ENCODE data around the gene ATP4B. TPM values are rescaled to one million over a fixed set of nuclear protein-coding genes. Genes with fewer than 3 reads are reported as not detected.

The ATP4B gene
- total and polyA plus RNA-seq, 7 donors, result 0.04 TPM; not detected in 6

GRCh38 chr13:113651511-113652403 lies 6.2 kb downstream of the ATP4B start:
- intact Hi-C loops (cut with DNase I), result no loop called here

DNA sequence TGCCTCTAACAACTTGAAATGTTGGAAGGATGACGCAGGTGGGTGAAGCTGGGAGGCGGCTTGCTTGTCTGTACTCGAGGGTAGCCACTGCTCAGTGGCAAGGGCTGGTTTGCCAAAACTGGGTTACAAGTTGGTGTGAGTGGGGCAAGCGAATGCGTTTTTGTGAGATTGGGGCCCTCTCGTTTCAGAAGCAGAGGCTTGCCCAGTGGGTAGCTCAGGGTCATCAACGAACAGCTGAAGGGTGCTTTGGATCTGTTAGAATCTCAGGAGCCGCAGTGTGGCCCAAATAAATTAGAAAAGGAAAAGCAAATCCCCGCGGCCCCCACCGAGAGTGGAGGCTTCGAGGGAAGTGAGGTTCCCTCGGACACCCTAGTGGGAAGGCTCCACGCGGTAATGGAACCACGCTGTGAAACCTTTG lies 7.3 kb downstream of the ATP4B start:
- Histone ChIP-seq H3K4me3 (no peak overlapping the region), H3K4me1 (peaks cover 4% of the 10 kb centered on the region), H3K9me3 (no peaks in the 10 kb centered on the region), H3K27me3 (ENCODE audit: insufficient read depth in 3 of 3, low read length in 2 of 3) (no peaks in the 10 kb centered on the region), H3K36me3 (ENCODE audit: insufficient read depth in 1 of 2, low read depth in 1 of 2) (no peaks in the 10 kb centered on the region), H3K27ac (no peak overlapping the region)
- intact Hi-C loops (cut with DNase I), result no loop called here
- WGBS, 3 donors, result 88 to 95% (median 92%) methylated on average over 16 of the region's 16 CpGs
- TF ChIP-seq, protein P1, sequence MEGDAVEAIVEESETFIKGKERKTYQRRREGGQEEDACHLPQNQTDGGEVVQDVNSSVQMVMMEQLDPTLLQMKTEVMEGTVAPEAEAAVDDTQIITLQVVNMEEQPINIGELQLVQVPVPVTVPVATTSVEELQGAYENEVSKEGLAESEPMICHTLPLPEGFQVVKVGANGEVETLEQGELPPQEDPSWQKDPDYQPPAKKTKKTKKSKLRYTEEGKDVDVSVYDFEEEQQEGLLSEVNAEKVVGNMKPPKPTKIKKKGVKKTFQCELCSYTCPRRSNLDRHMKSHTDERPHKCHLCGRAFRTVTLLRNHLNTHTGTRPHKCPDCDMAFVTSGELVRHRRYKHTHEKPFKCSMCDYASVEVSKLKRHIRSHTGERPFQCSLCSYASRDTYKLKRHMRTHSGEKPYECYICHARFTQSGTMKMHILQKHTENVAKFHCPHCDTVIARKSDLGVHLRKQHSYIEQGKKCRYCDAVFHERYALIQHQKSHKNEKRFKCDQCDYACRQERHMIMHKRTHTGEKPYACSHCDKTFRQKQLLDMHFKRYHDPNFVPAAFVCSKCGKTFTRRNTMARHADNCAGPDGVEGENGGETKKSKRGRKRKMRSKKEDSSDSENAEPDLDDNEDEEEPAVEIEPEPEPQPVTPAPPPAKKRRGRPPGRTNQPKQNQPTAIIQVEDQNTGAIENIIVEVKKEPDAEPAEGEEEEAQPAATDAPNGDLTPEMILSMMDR (IDR thresholded peaks at IDR 0.05), result no peak
- ATAC-seq (no peak), DNase-seq (no peak)

More at GRCh38 chr13:113651511-113652403, 6.2 kb downstream of the ATP4B start:
- Histone ChIP-seq H3K27ac (no peak overlapping the region), H3K4me1 (peaks cover 4% of the 10 kb centered on the region), H3K36me3 (ENCODE audit: insufficient read depth in 1 of 2, low read depth in 1 of 2) (no peaks in the 10 kb centered on the region), H3K9me3 (no peaks in the 10 kb centered on the region), H3K27me3 (ENCODE audit: insufficient read depth in 3 of 3, low read length in 2 of 3) (no peaks in the 10 kb centered on the region), H3K4me3 (no peak overlapping the region)
- TF ChIP-seq, protein P1 (IDR thresholded peaks at IDR 0.05), result no peak
- ATAC-seq, result no peak
- peak in 1 of 2 donors; percentile 47 for DNase-seq
- WGBS, 3 donors, result 89 to 90% (median 89%) methylated on average over 32 to 37 of the region's 37 CpGs

GRCh38 chr13:113650275-113650674 lies 7.7 kb downstream of the ATP4B start:
- DNase-seq, result peak in 1 of 2 donors; percentile 39

GRCh38 chr13:113649212-113649611 lies 8.8 kb downstream of the ATP4B start:
- Histone ChIP-seq H3K27me3 (ENCODE audit: insufficient read depth in 3 of 3, low read length in 2 of 3) (no peaks in the 10 kb centered on the region), H3K9me3 (no peaks in the 10 kb centered on the region), H3K4me1 (peaks cover 4% of the 10 kb centered on the region), H3K27ac (no peak overlapping the region), H3K36me3 (ENCODE audit: insufficient read depth in 1 of 2, low read depth in 1 of 2) (no peaks in the 10 kb centered on the region), H3K4me3 (no peak overlapping the region)
- TF ChIP-seq, protein P1 (IDR thresholded peaks at IDR 0.05), result no peak
- intact Hi-C loops (cut with DNase I), result no loop called here
- peak in 1 of 2 donors; percentile 19 for DNase-seq
- ATAC-seq, result no peak
- WGBS, 3 donors, result 89 to 92% (median 89%) methylated on average over 17 of the region's 17 CpGs

More at GRCh38 chr13:113650275-113650674, 7.7 kb downstream of the ATP4B start:
- TF ChIP-seq, protein P1 (IDR thresholded peaks at IDR 0.05), result no peak
- no peak overlapping the region for H3K4me3 ChIP-seq
- 92 to 93% (median 93%) methylated on average over 15 of the region's 15 CpGs for WGBS, 3 donors
- H3K4me1 ChIP-seq, result peaks cover 4% of the 10 kb centered on the region
- H3K27ac ChIP-seq, result no peak overlapping the region
- ATAC-seq, result no peak
- H3K9me3 ChIP-seq, result no peaks in the 10 kb centered on the region
- intact Hi-C loops (cut with DNase I), result no loop called here
- H3K36me3 ChIP-seq (ENCODE audit: insufficient read depth in 1 of 2, low read depth in 1 of 2), result no peaks in the 10 kb centered on the region
- H3K27me3 ChIP-seq (ENCODE audit: insufficient read depth in 3 of 3, low read length in 2 of 3), result no peaks in the 10 kb centered on the region
